Osteocyte (in vitro differentiated cells): ENCODE measurements around the gene PSMD1. TPM values are rescaled to one million over a fixed set of nuclear protein-coding genes. Genes with fewer than 3 reads are reported as not detected.

Experiments
- DNase-seq: peaks from one replicate; pipeline ENCODE4 v3.0.0; 2021; ENCODE audit warnings: mixed read lengths; ENCODE audit not compliant: unreplicated experiment; ENCODE audit errors: extremely low spot score
- H3K27ac Mint-ChIP-seq: one replicate; pipeline ENCODE4 v1.8.0; 2021; ENCODE audit warnings: mild to moderate bottlenecking, mixed read lengths; ENCODE audit not compliant: unreplicated experiment
- H3K27me3 Mint-ChIP-seq: one replicate; pipeline ENCODE4 v1.8.0; 2021; ENCODE audit warnings: mixed read lengths; ENCODE audit not compliant: unreplicated experiment
- H3K36me3 Mint-ChIP-seq: one replicate; pipeline ENCODE4 v1.8.0; 2021; ENCODE audit warnings: mixed read lengths; ENCODE audit not compliant: unreplicated experiment
- H3K4me1 Mint-ChIP-seq: one replicate; pipeline ENCODE4 v1.8.0; 2021; ENCODE audit warnings: mixed read lengths; ENCODE audit not compliant: unreplicated experiment
- H3K4me3 Mint-ChIP-seq: one replicate; pipeline ENCODE4 v1.8.0; 2021; ENCODE audit warnings: mild to moderate bottlenecking, moderate library complexity, mixed read lengths; ENCODE audit not compliant: unreplicated experiment
- H3K9me3 Mint-ChIP-seq: one replicate; pipeline ENCODE4 v1.8.0; 2021; ENCODE audit warnings: mixed read lengths; ENCODE audit not compliant: unreplicated experiment
- CTCF ChIP-seq: fragments of 200-600 bp; sonication (generic); IDR thresholded peaks from 2 replicates; pipeline ENCODE4 v1.5.0; 2021; ENCODE audit warnings: antibody characterized with exemption, mild to moderate bottlenecking, moderate library complexity
- total RNA-seq: library from RNA; stranded (reverse); gene quantifications from 2 replicates; pipeline ENCODE4 v1.2.1, GENCODE V29; 2021

Gene PSMD1
- total RNA-seq, 1 donor from 2014 or later = 112 TPM

GRCh38 chr2:231068525-231069222 is 12.0 kb downstream of the PSMD1 start:
- Mint-ChIP-seq H3K36me3 (peaks cover 49% of the 10 kb centered on the region), H3K4me1 (no peaks in the 10 kb centered on the region), H3K27me3 (no peaks in the 10 kb centered on the region), H3K27ac (no peak overlapping the region), H3K9me3 (no peaks in the 10 kb centered on the region), H3K4me3 (no peak overlapping the region)
- TF ChIP-seq CTCF = no peak
- no peak for DNase-seq

- H3K27me3 Mint-ChIP-seq = no peaks in the 10 kb centered on the region
- TF ChIP-seq CTCF = no peak
Observed at GRCh38 chr2:231069379-231070054, 12.8 kb downstream of the PSMD1 start.

GRCh38 chr2:231084565-231084964 is 27.9 kb downstream of the PSMD1 start:
- H3K27me3 Mint-ChIP-seq = no peaks in the 10 kb centered on the region
- no peaks in the 10 kb centered on the region for H3K9me3 Mint-ChIP-seq
- no peak overlapping the region for H3K4me3 Mint-ChIP-seq
- TF ChIP-seq CTCF = no peak
- no peak for DNase-seq
- H3K27ac Mint-ChIP-seq = no peak overlapping the region
- peaks cover 55% of the 10 kb centered on the region for H3K36me3 Mint-ChIP-seq
- no peaks in the 10 kb centered on the region for H3K4me1 Mint-ChIP-seq

More at GRCh38 chr2:231069379-231070054, 12.8 kb downstream of the PSMD1 start:
- H3K36me3 Mint-ChIP-seq = peaks cover 48% of the 10 kb centered on the region
- no peak overlapping the region for H3K4me3 Mint-ChIP-seq
- no peak overlapping the region for H3K27ac Mint-ChIP-seq
- no peaks in the 10 kb centered on the region for H3K9me3 Mint-ChIP-seq
- no peaks in the 10 kb centered on the region for H3K4me1 Mint-ChIP-seq
- no peak for DNase-seq

GRCh38 chr2:231088754-231089153 is 32.1 kb downstream of the PSMD1 start:
- Mint-ChIP-seq H3K27ac (no peak overlapping the region), H3K9me3 (no peaks in the 10 kb centered on the region), H3K36me3 (peaks cover 47% of the 10 kb centered on the region), H3K27me3 (no peaks in the 10 kb centered on the region), H3K4me3 (no peak overlapping the region), H3K4me1 (no peaks in the 10 kb centered on the region)
- DNase-seq = no peak
- no peak for TF ChIP-seq CTCF

GRCh38 chr2:231093933-231094332 is 37.3 kb downstream of the PSMD1 start:
- Mint-ChIP-seq H3K4me3 (no peak overlapping the region), H3K27me3 (no peaks in the 10 kb centered on the region), H3K36me3 (peaks cover 54% of the 10 kb centered on the region), H3K27ac (no peak overlapping the region), H3K4me1 (peaks cover 2% of the 10 kb centered on the region), H3K9me3 (peaks cover 4% of the 10 kb centered on the region)
- no peak for TF ChIP-seq CTCF
- DNase-seq = no peak
